Fibroblast of skin of right quadriceps (primary cell): Measurements from ENCODE around the gene ITPRIP.

ENCODE experiments used
- DNase-seq: peaks from one replicate; pipeline ENCODE4 v3.0.0-alpha.2; 2013

The ITPRIP gene

DNA sequence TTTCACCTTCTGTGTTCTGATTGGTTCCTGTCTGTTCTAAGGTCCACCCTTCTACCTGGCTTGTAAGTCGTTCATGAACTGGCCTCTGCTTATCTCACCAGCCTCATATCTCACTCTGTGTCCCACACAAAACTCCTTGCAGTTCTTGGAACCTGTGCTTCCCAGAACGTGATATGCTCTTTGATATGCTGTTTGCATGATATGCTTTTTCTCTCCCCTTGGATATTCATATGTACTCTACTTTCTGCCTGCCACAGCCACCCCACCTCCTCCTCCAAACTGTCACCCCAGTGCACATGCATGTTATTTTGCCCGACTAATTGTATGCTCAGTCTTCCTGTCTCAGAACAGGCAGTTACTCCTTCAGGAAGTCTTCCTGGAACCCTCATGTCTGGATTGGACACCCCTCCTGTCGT lies 1.9 kb upstream of the ITPRIP start:
- DNase-seq: no peak

DNA sequence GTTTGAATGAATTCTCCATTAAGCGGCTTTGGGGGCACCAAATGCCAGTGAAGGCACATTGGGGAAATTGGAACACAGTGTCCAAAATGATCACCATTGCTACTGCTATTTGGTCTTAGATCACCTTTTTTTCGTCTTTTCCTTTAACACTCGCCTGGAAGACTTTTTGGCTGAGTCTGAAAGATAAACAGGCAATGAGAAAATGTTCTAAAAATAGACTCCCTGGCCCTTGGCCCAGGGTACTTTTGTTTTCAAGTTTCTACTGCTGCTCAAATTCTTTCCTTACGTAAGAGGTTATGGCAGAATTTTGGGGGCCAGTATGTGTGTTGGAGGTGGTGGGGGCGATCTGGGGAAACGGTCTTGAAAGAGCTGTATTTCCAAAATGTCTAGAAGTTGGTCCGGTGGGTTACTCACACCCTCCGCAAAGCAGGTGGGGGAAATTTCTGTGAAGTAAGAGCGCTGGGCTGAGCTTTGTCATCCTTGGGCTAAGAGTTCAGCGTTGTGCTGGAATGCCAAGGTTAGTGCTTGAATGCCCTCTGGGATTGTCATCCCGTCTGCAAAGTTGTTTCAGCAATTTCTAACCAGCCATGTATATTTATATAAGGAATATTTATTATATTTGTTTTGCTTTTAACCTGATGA lies 1.3 kb upstream of the ITPRIP start:
- peak; percentile 72 for DNase-seq

DNA sequence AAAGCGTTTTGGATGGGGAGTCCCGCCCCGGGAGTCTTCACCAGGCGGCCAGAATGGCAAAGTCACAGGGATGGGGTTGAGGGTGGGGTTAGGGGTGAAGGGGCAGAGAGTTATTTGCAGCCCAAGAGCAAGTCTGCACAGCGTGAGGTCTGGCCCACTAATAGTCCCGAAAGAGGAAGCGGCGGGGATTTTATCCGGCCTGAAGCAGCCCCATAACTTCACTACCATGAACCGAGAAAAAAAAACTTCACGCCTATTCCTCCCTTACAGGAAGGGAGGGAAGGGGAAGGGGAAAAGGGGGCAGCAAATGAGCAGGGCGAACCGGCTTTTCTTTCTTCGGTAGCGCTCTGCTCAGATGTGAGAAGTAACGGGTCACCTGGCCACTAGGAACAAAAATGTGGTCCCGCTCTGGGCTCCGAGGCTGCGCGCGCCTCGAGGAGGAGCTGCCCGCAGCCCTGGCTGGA lies 712 bp downstream of the ITPRIP start:
- DNase-seq: peak; percentile 23

DNA sequence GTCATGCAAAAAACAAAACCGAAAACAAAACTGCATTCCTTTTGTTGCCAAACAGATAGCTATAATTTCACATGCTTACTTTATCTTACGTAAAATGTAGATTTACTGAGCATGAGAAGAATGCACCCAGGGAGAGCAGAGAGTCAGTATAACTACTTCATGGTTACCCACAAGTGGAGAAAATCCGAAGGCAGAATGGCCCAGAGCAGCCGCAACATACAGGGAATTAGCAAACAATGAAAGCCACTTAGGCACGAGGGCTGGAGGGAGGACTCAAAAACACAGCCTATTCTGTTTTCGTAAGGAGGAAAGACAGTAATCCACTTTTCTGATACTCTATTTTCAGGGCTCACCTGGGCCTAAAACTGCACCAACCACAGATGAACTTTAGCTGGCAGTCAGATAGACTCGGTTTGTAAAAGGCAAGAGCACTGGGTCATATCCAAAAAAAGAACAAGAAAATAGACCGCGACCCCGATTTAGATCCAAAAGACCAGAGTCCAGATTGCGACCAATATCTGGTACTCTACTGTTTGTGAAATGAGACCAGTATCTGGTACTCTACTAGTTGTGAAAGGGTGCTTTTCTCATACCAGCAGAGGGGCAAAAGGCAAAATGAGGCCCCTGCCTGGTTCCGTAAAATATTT lies 1.3 kb downstream of the ITPRIP start:
- DNase-seq: peak; percentile 75

DNA sequence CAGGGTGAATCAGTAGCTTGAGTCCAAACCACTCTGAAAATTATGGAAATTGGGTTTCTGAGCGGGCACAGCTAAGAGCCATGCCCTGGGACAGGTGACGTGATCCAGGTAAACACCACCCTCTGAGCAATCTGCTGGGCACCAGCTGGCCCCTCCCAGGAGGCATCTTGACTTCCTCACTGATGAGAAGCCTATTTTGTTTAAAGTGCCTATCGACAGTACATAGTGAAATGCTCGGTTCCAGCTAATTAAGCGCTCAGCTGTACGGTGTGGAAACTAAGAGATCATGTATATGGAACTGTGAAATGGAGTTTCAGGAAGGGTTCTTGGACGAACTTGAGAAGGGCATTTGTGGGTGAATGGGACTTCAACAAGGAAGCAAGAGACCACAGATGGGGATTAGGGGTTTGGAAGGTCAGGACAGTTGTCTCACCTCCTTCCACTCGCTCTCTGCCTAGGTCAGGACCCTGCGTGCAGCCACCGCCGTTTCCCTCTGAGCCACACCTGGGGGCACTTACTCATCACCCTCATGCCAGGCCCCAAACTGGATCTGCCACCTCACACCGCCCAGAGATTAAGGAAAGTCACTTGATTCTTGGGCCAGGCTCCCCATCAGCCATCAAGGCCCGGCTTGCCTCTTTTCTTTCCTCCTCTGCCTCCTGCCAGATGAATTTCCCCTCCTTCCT lies 3.2 kb downstream of the ITPRIP start:
- DNase-seq: no peak

DNA sequence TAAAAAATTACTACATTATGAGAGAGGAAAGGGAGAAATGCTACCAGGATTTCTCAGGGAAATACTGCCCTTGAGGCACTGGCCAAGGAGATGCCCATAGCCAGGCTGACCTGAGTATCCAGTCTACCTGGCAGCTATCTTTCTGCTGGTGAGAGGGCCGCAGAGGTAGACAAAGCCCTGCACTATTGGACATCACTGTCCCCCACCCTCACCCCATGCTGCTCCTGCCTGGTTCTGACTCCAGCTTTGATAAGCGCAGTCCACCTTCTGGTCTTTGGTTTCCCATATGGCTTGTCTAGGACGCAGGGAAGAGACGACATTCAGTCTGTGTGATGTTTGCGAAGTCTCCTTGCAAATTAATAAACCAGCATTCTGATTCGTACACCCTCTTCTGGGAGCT lies 3.7 kb downstream of the ITPRIP start:
- no peak for DNase-seq

DNA sequence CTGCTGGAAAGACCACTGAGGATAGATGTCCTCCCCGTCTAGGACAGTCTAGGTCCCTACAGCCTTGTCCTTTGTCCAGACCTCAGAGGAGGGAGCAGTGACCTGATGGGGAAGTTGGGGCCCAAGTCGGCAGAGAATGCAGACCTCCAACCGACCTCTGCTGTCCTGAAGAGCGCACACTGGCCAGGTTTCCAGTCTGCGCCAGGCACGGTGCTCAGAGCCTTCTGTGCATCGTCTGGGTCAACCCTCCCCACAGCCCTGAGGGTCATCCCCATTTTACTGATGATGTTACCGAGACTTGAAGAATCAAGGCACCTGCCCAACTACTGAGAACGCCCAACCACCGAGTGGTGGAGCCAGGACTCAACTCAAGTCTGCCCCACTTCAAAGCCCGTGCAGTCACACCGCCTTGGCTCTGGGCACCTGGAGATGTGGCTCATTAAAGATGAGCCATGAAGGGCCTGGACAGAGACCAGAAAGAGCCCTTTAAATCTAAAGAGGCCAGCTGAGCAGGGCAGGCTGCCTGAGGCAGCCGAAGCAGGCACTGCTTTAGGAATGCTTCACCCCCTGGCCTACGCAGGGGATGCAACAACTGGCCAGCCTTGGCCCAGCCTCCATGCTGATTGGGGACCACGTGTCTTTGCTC lies 4.4 kb downstream of the ITPRIP start:
- no peak for DNase-seq

DNA sequence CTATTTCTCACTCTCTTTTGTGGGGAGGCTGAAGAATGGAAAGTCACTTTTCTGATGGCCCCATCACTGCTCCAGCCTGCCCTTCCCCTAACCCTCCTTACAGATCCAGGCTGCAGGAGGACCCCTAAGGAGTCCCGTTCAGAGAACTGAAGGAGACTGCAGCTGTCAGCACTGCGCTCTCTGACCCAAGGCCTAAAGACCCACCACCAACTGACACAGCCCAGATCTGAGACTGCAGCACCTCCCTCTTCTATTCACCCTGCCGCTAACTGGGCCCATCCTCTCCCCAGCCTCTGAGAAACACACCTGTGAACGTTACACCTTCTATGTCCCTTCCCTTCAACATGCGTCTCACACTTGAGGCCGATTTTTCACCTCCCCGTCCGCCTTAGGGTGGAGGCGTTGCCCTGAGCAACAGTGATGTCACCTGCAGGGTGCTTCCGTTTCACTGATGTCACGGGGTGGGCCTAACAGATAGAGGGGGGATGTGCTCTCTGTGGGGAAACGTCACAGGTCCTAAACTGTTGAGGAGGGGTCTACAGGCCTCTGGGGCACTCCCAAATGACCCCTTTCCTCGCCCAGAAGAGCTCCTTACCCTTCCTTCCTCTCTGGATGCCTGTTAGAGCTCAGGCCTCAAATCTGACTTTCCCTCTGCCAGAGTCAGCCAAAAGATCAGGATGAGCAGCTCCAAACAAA lies 5.1 kb downstream of the ITPRIP start:
- DNase-seq: no peak

DNA sequence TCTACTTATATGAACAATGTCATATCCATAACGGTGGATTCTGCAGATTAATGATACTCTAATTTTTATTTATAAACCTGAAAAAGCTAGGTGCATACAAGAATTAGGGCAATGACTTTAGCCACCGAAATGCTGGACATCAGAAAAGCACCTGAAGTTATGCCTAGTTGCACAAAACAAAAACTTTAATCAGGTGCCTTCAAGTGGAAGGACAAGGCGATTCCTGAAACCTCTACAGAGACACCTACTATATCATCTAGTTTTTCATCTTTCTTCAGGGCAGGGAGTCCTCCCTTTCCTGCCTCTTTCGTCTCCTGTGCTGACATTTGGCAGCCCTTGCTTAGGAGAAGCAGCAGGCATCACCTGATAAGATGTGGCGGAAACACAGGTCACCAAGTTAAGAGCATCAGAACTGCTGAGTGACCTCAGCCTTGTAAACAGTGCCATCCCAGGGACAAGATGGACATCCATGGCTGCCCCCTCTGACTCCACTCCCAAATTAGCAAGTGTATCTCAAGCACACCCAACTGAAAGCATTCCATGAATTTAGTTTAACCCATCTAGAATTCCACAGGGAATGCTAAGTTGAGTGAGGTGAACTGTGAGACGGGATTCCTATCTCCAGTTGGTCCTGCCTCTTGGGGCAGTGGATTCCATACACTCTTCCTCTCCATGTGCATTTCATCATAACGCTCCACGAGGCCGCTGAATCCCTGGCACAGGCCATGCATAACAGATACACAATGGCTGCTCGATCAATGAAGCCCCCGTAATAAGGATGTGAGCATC lies 5.8 kb downstream of the ITPRIP start:
- DNase-seq: peak; percentile 63

DNA sequence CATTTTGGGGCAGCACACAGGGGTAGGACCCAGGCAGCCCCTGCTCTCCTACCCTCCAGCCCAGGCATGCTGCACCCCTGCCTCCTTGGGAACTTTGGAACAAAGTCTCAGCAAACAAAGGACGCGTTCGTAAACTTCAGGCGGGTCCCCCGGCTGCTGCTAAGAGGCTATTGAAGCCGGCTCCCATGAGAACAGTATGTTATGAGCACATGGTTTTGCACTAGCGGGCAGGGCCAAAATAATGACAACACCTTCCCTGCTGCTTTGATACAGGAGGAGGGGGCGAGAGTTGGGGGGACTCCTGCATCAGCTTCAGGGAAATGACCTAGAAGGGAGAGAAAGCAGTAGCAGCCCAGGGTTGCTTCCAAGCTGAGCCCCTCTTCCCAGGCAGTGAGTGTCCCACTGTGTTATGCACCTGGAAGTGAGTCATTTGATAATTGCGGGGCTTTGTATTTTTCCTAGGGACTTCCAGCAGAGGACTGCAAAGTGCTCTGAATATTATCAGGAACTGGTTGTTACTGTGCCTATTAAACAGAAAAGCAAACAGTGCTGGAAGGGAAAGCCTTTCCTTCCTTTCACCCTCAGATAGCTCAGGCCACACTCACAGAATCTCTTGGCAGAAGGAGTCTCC lies 6.9 kb downstream of the ITPRIP start:
- peak; percentile 66 for DNase-seq

DNA sequence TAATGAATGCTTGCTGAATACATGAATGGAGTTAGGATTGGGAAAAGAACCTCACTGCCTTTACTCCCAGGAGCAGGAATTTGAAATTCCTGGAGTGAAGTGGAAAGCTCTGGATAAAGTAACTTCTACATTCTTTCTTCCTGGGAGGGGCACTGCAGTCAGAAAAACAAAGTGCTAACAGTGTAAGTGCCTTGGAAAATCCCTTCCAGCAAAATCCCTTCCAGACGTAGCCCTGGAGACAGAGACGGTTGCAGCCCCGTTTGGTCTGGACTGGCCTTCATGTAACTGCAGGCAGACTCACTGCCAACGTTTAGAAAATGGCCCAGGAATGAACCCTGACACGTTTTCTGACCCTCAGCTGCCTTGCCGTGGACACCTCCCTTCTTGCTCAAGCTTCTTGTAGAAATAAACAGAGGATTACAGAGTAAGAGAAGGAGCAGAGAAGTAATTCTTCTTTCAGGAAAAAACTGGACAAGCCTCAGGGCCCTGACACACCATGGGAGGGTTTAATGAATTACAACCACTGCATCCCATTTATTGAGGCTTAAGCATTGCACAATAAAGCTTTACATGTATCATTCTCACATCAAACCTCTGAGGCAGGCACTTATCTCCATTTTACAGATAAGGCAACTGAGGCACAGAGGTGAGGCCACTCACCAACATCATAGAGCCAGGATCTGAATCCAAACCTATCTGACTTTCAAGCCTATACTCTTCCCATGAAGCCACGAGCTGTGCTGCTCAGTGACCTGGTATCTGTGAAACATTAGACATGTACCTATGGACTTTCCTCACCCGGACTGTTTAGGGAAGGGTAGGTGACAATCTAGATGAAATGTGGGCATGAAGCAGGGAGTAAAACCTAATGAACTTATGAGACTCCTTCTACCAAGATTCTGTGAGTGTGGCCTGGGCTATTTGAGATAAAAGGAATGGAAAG lies 7.8 kb downstream of the ITPRIP start:
- peak; percentile 74 for DNase-seq

DNA sequence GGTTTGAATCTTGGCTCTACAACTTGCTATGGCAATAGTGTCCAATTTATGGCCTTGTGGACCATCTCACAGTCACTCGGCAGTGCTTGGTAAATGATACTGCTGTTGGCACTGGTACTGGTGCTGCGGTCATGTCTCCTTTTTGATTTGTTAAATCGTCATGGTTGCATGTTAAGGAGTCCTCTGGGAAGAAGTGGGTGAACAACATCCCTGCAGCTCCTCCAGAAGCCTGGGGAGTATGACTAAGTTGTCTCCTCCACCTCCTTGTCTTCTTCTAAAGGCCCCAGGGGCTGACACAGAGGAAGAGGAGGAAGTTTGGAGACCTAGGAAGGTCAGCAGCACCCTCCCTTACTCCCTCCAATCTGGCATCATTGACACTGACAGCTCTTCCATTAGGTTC lies 8.5 kb downstream of the ITPRIP start:
- peak; percentile 78 for DNase-seq

DNA sequence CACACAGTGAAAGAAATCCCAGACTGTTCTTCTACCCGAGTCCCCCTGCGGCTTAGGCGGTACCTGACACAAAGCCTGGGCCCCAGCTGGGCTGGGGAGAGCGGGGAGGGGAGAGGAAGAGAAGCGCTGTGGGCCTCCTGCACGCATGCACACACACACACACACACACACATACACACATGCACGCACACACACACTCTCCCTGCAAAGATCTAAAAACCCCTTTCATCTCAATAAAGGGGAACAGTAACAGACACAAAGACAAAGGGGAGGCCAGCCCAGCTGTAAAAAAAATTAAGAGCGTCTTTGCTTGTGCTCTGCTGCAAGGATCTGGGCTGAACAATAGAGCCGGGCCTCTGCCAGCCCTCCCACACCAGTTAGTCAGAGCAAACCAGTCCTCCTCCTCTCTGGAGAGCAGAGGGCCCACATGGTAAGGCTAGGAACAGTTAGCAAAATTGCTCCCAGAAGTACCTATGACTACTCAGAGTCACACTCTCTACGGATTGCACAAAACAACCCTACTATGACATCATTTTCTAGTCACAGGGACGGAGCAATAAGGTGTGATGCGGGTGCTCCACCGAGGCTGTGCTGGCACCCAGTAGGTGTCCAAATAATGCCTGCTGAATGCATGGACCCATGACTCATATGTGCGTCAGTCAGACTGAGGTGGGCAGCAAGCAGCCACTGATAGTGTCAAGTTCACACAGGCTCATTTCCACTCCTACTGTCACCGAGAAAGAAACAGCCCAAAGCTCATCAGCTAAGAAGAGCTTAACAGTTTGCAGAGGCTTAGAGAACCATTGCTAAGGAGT lies 9.2 kb downstream of the ITPRIP start:
- DNase-seq: peak; percentile 90

DNA sequence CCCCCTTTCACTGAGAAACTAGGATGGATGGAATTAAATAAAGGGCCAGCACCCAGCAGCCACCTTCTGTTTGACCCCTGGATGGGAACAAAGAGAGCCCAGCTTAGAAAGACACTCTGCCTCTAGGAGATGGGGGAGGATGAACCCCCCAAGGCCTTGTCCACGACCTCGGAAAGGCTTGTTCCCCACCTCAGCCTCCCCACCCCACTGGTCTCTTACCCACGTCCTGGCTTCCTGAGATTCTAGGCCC lies 9.7 kb downstream of the ITPRIP start:
- no peak for DNase-seq

DNA sequence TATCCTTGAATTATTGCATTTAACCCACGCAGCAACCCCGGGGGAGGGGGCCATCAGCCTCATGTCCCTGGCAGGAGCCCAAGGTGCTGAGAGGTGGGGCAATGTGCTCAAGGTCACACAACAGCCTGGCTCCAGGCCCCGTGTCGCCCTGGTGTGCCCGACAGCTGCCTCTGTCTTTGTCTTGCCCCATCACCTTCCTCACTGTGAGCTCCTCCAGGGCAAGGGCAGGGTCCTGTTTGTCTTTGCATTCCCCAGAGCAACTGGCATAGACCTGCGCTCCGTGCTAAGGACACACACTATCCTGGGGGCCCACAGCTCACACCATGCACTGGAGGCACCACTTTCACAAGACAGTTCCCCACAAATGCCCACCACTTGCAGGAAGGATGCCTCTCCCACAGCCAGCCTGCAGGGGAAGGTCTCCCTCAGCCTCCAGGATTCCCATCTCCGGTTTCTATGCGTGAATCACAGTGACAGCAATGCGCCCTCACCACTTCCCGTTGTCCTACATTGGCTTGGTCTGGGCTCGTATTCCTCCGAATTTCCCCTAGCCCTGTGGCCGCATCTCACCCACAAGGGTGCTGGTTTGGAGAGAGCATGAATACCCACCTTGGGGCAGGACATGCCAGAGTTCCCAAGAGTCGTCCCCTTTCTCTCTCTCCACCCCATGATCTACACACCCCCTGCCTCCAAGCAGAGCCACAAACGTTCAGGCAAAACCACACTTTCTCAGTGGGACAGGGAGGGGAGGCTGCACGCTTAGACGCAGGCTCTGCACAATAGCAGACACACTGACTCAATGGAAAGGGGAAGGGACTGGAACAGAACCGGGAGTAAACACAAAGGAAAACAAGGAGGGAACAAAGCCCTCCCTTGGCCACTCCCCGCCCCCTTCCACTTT lies 10.3 kb downstream of the ITPRIP start:
- DNase-seq: peak; percentile 86

DNA sequence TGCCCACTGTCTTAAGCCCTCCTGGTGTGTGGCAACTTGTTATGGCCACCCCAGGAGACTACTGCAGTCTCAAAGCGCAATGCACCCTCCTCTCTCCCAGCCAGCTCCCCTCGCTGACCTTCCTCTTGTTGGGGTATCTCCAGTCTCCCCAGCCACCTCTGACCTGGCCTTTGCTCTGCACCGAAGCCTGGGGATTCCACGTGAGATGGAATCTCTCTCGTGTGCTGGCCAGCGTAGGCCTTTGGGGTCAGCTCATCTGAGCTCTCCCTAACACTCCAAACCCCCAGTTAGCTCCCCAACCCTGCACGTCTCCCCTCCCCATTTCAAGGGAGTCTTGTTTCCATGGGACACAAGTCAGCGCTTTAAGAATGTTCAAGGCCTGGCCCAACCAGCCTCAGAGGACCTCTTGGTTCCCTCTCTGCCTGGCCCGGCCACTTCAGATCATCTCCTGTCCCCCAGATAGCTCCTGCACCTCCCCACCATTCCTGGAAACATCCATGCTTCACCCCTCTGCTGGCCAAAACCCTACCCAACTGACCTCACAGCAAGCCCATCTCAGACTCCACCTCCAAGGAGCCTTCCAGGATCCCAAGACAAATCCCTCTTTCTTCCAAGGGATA lies 11.2 kb downstream of the ITPRIP start:
- no peak for DNase-seq

DNA sequence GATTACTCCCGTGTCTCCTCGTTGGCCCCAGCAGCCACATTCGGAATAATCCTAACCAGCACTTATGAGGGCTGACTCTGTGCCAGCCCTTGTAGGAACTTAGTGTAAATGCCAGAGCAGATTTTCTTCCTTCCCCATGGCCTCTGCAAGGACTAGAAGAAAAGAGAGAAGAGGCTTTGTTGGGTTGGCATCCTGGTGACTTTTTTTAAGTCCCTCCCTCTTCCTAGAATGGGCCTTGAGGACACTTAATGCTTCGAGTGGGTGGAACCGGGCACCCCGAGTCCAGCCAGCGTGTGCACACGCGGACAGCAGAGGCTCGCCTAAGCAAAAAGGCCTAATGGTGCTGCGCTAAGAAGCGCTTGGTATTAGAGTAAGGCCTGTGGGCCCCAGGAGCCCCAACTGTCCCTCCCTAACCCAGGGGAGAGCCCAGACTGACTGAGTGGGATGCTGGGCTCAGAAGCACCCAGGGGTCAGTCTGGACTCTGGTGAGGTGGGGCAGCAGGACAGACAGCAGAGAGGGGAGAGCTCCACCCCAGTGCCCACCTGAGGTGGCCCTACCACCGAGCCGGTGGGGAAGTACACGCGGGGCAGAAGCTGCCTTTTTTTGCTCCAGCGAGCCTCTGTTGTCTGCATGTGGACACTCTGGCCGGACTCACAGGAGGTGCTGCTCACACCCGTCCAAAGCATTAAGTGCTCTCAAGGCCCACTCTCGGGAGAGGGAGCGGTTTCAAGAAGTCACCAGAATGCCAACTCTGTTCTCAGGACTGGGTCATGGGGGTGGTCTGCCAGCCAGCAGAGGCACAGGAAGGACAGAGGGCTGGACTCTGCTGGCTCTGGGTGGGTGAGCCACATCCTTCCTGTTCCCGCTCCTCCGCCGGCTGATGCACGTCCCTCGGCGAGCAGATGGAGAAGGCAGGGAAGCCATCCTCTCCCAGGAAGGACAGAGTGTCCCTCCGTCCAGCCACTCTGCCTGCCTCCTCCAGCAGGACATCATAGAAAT lies 12.5 kb downstream of the ITPRIP start:
- DNase-seq: no peak
